Measurements from ENCODE around the gene DOCK9.

DOCK9 gene

DNA sequence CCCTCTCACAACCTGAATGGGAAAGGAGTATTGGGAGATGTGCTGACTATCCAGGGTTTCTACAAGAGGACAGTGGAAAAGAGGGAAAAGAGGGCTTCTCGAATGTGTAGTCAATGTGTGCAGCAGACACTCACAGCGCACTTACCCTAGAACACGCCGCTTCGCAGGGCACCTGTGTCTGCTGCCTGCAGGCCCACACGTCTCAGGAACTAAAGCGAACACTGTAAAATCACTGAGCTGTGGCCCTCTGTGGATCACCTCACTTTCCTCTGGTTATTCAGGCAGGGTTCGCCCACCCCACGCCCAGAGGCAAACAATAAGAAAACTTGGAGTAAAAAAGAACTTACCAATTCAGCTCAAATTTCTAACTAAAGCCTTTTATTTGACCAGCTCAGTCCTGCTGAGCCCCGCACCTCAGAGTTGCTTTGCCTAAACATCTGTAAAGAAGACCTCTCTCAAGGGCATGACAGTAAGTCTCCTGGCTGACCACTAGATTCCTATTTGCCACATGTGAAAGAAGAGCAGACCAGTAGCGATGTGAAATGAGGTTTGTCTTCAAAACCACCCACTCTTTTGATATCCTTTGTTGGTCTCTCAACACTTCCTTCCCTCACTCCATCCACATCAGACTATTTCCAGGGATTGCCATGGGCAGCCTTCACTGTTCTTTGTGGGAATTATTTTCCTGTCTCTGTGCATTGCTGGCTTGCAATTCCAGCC lies 19.3 kb upstream of the DOCK9 start:
- no peak for DNase-seq

DNA sequence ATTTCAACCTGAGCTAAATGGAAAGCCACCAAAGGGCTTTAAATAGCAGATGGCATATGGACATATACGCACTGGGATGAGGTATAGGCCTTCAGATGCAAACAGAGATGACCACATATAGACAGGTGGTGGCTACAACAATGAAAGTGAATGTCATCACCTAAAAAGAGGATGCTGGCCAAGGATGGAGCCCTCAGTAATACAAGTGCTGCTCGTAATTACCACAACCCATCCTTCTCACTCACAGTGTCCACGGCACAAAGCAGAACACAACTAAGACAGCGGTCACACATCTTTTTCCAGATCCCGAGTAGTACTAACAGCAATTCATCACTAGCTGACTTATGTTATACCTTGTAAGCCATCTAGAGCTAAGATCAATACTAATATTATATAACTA lies 18.2 kb upstream of the DOCK9 start:
- no peak for DNase-seq

DNA sequence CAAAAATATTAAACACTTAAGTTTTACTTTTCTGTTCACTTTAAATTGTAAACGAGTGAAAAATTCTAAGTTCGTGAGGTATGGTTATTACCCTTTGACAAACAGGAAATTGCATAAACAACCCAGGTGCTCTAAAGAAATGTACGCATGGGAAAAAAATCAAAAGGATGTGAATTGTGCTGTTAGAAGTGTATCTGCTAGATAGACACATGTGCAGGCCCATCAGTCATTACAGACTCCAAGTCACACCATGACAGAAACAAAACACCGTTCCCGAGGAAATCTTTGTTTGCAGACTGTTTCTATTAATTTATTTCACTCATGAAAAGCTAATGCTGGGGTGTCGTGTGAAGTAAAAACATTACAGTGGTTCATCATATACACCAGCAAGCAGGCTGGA lies 17.0 kb upstream of the DOCK9 start:
- no peak for DNase-seq

DNA sequence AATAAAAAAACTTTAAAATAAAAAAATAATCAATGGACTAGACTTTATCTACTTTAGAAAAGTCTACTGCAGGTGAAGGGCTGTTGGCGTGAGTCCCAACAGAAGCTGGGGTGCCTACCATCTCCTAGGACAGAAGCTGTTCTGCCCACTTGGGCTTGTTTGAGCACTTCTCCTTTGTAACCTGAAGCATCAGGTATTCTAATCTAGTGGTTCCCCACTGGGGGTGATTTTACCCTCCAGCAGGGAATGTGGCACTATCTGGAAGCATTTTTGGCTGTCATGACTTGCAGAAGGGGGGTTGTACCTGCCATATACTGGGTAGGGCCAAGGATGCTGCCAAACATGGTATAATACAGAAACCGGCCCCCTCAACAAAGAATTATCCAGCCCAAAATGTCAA lies 16.2 kb upstream of the DOCK9 start:
- DNase-seq = no peak

DNA sequence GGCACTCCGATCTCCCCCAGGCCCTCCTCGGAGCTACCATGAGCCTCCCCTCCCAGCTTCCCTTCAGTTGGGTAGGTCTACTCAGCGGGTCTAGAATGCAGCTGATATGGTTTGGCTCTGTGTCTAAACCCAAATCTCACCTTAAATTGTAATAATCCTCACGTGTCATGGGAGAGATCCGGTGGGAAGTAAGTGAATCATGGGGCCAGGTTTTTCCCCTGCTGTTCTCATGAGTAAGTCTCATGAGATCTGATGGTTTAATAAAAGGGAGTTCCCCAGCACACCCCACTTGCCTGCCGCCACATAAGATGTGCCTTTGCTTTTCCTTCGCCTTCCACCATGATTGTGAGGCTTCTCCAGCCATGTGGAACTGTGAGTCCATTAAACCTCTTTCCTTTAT lies 14.5 kb upstream of the DOCK9 start:
- DNase-seq = no peak

DNA sequence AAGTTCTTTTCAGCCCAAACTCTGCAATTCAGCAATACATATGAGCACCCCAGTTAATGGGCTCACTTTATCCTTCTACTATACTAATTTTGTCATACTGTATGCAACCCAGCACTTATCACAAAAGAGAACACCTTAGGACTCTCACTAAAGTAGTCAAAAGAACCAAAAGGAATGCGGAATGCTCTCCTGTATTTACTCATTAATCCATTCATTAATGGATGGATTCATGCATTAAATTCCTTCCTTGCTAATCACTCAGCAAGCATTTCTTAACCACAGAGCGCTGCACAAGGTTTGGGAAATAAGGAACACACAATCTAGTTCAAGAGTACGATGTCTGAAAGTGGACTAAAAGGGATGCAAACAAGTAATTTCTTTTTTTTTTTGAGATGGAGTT lies 12.8 kb upstream of the DOCK9 start:
- DNase-seq = peak; percentile 31

DNA sequence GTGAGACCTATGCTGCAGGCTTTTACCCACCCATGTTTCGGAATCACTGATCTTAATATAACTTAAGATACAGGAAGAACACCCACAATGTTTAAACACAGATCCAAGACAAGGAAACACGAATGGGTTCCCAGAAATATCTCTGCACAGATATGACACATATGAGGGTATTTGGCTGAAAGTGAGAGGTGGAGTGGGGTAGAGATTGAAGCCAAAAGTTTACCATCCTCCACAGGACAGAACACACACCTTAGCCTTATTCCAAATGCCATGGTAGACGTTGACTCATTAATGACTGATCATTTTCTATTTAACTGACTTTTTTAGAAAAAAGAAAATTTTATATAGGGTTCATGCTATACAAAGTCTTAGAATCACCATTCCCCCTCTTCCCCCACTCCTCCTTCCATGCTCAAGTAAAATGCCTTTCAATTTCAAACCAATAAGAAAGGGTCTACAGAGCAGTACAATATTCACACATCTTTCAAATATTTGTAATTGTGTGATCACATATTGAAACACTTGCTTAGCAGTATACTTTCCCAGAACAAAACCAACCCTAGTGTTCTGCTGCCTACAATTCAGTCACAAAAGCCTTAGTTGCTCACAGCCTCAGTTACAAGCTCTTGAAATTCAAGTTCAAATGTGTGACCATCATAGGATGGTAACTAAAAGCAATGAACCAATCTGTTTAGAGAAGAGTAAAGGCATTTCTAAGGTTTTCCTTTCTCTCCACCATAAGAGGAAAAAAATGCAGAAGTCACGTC lies 11.8 kb upstream of the DOCK9 start:
- no peak for DNase-seq

DNA sequence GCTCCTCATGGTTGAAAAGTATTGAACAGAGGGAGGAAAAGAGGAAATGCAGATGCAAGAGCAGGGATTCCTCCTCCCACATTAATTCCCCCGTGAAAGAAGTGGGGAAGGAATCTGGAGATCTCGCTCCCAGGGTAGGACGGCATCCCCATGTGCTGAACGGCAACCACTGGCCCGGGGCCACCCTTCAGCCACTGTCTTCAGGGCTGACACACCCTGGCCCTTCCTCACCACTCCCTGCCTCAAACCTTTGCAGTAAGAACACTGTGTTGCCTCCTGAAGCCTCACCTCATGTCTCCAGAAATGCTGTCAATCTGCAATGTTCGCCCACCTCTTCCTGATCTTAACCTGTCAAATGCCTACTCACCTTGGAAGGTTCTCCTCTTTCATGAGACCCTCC lies 10.9 kb upstream of the DOCK9 start:
- no peak for DNase-seq

DNA sequence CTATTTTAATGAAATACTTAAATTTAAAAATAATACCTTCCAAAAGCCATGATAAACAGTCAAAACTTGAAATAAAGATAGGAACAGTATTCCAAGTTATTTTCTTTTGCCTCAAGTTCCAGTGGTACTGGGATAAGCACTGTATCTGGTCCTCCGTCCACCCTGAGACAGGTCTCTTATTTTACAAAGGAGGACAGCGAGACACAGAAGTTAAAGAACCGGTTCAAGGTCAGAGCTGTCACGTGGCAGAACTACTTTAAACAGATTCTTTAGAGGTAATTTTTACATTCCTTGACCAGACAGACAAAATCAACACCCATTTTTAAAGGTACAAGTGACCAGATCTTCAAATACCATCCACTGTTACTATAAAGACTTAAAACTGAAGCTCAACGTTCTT lies 10.4 kb upstream of the DOCK9 start:
- no peak for DNase-seq

DNA sequence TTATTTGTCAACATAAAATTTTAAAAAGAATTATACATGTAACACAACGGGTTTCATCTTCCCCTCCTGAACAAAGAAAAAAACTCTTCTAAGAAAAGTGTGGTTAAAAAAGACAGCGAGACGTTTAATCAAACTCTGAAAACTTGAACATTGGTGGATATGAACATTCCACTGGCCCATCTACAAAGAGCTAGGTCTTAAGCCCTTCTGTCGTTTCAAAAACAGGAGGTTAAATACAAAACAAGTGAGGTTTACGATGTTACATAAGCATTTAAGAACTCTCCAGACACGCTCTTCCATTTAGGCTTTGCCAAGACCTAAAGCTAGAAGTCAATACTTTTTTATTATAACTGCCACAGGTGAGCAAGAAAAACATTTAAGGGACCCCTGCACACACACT lies 9.4 kb upstream of the DOCK9 start:
- DNase-seq = no peak

DNA sequence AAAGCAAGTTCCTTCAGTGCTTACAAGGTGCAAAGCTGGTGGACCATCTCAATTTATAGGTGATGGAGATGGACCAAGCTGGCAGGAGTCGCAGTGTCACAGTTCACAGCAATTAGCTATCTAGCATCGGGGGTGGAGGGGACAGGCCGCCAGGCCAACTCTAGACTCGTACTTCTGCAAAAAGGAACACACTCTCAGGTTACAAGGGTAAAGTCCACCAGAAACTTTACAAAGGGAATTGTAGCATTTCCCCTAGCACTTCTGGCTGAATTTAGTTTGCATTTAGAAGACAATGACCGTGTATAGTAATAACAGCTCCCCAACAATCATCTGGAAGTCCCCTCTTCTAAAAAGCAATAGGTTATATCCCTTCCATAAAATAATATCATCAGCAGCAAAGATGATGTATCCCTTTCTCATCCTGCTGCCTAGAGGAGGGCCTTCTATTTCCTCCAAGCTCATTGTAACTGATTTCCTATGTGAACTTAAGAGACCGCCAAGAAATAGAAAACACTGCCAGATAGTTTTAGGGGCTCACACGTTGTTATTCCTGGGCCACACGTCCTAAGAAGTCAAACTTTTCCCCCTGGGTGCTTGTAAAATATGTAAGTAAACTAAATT lies 8.5 kb upstream of the DOCK9 start:
- DNase-seq = no peak

DNA sequence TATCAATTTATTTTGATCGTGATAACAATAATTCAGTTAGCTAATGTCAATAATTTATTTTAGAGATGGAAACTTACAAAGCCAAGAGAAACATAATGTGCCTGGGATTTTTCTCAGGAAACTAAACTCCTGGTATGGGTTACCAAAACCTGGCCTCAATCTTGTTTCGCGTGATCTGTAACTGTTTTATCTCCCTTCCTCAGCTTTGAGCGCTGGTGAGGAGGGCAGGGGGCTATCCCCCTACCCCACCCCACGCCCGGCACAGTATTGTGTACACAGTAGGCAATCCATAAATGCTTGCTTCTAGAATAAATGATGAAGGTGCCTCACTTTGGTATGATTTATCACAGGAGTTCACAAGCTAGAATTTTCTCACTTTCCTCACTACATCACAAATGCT lies 7.7 kb upstream of the DOCK9 start:
- no peak for DNase-seq

DNA sequence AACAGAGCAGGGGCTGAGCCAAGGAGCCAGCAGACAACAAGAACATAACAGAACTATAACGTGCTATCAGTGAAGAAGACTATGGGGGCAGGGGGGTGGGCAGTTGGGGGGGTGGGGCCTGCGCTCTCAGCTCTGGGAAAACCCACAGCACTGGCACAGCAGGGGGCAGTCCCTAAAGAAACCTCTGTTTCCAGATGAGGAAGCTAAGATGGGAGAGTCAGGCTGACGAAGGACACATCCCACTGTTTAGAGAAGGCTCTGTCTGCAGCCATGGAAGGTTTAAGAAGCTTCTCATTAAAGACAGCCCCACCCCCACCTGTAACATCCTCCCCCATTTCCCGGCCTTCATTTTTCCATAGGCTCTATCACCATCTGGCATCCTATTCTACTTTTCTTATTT lies 7.1 kb upstream of the DOCK9 start:
- DNase-seq = no peak

DNA sequence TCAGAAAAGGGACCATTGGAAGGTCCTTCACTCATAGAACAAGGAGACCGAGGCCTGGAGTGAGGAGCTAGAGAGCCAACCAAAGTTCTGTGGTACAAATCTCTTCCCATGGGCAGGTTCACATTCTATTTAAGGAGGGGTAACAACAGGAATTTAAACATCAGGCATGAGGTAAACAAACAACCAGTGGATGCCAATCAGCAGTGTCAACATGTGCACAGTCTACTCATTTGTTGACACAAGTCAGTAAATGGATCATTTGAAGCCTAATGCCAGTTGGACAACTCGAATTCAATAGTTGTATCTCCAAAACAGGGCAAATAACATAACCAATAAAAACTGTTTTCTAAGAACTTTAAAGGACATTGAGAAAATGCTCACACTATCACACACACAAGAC lies 6.3 kb upstream of the DOCK9 start:
- no peak for DNase-seq

DNA sequence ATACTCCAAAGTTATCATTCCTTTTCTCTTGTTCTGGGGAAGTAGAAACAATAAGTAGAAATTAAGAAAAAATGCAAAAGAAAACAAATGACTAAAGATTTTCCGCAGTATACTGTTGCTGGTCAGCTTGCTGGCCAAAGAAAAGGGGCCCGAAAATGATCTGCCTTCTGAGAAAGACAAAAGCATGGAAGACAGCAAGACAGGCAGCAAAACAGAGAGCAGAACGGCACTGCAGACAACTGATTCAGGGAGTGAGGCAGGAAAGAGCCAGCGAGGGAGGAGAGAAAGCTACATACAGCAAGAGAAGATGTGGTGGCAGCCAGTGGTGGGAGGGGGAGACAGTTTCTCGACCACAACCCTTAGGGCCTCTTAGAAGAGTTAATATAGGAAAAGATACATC lies 5.3 kb upstream of the DOCK9 start:
- DNase-seq = no peak

DNA sequence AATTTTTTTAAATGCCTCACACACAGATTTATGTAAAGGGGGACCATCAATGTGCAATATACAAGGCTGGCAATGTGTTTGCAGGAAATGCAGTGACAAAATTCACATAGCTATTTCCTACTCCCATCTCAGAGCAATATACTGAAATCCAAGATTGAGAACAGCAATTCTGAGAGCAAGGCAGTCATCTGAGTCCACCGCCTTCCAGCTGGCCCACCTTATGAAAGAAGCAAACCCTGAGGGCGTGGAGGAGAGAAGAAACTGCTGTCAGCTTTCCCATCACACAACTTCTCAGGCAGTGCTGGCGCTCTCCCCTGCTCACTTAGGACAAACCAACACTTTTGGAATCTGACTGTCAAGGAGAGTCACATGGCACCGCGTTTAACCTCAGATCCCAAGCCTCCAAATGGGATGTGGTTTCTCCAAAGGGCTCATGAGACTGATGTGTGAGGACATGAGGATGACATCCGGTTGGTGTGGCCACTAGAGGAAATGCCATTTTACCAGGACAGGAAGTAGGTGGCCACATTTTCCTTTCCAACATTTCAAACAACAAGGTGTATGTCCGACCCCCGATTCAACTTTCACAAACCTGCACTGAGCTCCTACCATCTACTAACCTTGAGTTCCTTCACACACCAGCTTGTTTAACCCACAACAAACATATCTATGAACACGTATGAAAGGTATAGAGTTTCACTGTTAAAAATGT lies 3.7 kb upstream of the DOCK9 start:
- no peak for DNase-seq

DNA sequence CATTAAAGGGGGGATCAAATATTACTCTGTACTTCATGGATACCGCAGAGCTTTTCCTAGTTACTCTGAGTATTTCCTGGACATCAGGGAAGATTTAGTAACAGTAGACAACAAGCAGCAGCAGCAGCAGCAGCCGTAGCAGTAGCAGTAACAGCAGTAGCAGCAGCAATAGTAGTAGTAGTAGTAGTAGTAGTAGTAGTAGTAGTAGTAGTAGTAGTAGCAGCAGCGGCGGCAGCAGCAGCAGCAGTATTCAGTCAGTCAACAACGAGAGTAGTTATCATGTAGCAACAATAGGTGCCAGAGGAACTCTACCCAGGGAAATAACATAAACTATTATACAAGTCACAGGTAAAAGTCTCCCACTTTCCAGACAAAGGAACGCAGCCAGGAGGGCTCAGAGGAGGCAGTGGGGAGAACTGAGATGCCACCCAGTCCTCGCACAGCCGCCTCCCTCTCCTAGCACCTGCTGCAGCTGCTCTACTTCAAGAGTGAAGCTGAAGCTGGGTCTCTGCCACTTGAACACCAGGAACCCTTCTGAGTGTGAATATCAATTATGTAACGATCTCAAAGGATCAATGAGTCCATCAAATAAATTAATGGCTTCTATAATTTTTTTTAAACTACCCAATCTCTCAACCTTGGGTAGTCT lies 1.3 kb upstream of the DOCK9 start:
- DNase-seq = no peak

DNA sequence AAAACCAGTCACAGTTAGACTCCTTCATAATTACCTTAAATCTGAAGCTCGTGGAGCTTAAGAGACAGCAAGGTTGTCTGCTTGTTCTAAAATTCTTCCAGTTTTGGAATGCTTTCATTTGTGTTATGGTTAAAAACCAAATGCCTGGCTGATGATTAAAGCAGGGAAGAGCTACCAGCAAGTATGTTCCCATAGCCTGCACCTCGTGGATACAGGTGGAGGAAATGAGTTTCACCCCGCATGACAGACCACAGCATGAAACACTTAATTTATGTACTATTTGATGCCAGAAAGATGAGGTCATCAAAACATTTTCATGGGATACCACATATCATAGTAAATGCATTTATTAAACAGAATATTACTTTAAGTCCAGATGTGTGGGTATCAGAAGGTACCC lies 416 bp upstream of the DOCK9 start:
- DNase-seq = peak; percentile 88

DNA sequence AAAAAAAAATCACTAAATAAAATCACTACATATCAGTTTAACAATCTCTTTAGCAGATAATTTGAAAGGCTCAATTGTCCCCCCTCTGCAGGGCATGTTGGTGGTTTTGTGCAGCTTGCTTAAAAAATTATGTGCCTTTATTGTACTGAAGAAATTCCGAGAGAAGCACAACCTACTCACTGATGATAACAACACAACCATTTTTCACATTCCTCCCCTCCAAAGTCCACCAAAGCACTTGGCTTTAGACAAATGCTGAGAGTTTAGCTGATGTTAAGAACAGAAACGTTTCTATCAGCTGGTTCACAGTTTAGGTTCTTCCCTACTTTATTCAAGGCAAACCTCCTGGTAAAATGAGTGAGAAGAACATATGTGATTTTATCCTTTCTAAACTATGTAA lies 923 bp downstream of the DOCK9 start:
- DNase-seq = peak; percentile 24

DNA sequence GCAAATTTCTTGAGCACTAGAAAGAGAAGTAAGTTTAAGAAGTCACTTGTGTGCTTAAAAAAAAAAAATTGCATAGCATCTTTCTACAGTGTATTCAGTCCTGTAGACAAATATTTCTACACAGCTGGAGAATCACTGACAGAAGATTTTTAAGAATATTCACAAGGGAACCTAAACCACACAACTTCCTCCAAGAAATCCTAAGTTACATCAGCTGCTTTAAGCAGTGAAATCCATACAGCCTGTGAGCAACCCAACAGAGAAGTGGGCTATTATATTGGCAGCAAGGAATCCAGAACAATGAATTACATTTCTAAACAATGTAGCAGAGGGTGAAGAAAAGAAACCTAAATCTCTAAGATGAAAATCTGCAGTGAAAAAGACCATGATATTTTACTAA lies 1.5 kb downstream of the DOCK9 start:
- DNase-seq = peak; percentile 75

DNA sequence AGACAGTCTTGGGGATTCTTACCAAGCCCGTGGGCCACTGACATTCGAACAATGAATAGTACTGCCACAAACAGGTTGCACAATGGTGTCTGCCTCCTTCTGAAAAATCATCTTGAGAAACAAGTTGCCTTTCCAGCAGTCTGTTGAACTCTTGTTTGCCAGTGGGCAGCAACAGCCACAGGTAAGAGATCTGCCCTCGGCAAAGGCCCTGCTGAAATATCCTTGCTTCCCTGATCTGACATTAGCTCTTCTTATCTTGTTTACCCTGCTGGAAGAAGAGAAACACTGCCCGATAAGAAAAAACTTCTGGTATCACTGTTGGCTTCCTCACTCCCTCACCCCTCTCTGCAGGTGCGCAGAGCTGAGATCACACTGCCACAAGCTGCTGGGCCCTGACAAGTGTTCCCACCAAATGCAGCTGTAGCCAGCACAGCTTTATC lies 2.0 kb downstream of the DOCK9 start:
- no peak for DNase-seq

DNA sequence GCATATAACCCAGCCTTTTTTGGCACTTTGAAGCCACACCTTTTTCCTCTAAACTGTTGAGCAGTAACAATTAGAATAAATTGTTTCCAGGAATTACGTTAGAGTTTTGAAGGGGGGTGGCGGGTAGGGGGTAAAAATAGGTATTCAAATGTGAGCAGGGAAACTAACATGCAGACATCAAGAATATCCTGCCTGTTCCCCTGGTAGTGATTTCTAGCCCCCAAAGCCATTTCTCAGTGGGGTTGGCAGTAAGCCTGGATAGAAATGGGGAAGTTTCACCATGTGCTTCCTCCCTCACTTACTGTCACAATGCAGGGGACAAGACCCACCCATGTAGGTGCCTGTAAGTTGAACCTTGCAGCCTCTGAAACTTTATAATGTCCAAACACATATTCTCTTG lies 3.8 kb downstream of the DOCK9 start:
- DNase-seq = no peak

DNA sequence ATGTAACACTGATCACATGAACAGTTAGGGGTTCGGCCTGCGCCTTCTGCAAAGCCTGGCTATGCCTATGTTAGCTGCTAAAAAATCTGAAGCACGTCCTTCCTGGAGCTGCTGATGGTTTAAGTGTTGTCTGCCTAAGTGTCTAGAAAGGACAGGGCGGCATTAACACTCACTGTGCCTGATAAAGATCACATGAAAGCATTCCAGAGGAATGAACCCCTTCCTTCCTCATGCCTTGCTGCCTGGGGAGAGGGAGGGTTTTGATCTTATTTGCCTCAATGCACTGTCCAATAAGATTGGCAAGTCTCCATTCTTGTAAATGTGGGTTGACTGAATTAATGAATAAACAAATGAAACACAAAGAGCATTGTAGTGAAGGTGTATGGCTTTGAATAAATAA lies 5.2 kb downstream of the DOCK9 start:
- peak; percentile 77 for DNase-seq

All from fibroblast of skin of abdomen (primary cell).